ENCODE results near the gene TNK1.

DNA sequence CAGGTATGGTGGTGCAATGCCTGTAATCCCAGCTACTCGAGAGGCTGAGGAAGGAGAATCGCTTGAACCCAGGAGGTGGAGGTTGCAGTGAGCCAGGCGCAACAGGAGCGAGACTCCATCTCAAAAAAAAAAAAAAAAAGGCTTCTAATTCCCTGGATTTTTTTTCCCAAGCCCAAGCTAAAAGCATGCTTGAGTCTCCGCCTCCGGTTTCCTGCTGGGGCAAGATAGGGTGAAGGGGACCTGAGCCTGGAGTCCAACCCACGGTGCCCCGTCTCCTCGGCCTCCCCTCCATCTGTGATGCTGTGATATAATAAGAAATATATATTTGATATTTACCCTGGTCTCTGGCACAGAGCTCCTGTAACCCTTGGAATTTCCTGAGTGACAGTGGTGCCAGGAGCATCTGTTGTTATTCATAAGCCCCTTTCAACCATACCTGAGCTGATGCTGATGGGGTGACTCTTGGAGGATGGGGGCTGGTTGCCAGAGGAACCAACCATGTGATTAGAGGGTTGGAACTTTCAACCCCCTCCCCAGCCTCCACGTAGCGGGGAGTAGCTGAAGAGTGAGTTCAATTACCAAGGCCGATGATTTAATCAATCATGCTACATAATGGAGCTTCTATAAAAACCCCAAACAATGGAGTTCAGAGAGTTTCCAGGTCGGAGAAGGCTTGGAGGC is 12.8 kb upstream of the TNK1 start:
- TF ChIP-seq, protein P1, sequence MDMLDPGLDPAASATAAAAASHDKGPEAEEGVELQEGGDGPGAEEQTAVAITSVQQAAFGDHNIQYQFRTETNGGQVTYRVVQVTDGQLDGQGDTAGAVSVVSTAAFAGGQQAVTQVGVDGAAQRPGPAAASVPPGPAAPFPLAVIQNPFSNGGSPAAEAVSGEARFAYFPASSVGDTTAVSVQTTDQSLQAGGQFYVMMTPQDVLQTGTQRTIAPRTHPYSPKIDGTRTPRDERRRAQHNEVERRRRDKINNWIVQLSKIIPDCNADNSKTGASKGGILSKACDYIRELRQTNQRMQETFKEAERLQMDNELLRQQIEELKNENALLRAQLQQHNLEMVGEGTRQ (CRISPR knock-in tag; IDR thresholded peaks at IDR 0.05), result no peak
- TF ChIP-seq, protein P2, sequence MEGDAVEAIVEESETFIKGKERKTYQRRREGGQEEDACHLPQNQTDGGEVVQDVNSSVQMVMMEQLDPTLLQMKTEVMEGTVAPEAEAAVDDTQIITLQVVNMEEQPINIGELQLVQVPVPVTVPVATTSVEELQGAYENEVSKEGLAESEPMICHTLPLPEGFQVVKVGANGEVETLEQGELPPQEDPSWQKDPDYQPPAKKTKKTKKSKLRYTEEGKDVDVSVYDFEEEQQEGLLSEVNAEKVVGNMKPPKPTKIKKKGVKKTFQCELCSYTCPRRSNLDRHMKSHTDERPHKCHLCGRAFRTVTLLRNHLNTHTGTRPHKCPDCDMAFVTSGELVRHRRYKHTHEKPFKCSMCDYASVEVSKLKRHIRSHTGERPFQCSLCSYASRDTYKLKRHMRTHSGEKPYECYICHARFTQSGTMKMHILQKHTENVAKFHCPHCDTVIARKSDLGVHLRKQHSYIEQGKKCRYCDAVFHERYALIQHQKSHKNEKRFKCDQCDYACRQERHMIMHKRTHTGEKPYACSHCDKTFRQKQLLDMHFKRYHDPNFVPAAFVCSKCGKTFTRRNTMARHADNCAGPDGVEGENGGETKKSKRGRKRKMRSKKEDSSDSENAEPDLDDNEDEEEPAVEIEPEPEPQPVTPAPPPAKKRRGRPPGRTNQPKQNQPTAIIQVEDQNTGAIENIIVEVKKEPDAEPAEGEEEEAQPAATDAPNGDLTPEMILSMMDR (IDR thresholded peaks at IDR 0.05 in 2 of 3, conservative IDR thresholded peaks at IDR 0.05 in 1 of 3; ENCODE audit: insufficient read depth in 2 of 3, low read depth in 1 of 3, low read length in 3 of 3), result no peak
- no peak for TF ChIP-seq JUNB (CRISPR knock-in tag; conservative IDR thresholded peaks at IDR 0.05)
